GM21367 (cell line): ENCODE results near the gene CENPA.
"Not testable (repeated sequence)": the region's sequence is repeated elsewhere in the genome, so short reads cannot be mapped to it uniquely, and the experiment has no call there.

Experiments
- ATAC-seq: cut with Tn5 transposase; IDR thresholded peaks from one replicate; pipeline ENCODE4 v1.9.1; 2021; ENCODE audit not compliant: unreplicated experiment

CENPA gene

GRCh38 chr2:26759845-26760244, 26.0 kb upstream of the CENPA start:
- no peak for ATAC-seq

- not testable (repeated sequence) for ATAC-seq
Measured at GRCh38 chr2:26760991-26761390, 24.9 kb upstream of the CENPA start.

GRCh38 chr2:26763019-26763418, 22.8 kb upstream of the CENPA start:
- no peak for ATAC-seq

GRCh38 chr2:26764078-26764887, 21.6 kb upstream of the CENPA start, which contains the start of gene SLC35F6:
Gene SLC35F6 (plus strand): TSS chr2:26764284. CDS start chr2:26764350, 66 bp downstream.
- peak; percentile 70 for ATAC-seq

- no peak for ATAC-seq
Measured at GRCh38 chr2:26764906-26765305, 20.9 kb upstream of the CENPA start.

- no peak for ATAC-seq
Measured at GRCh38 chr2:26765475-26766200, 20.2 kb upstream of the CENPA start.

GRCh38 chr2:26767129-26767528, 18.7 kb upstream of the CENPA start:
- ATAC-seq = no peak

- no peak for ATAC-seq
Measured at GRCh38 chr2:26767894-26768487, 17.9 kb upstream of the CENPA start.

GRCh38 chr2:26768759-26769088, 17.1 kb upstream of the CENPA start:
- ATAC-seq = no peak

GRCh38 chr2:26769089-26769761, 16.6 kb upstream of the CENPA start:
- ATAC-seq = no peak

GRCh38 chr2:26770986-26771586, 14.8 kb upstream of the CENPA start:
- no peak for ATAC-seq

- ATAC-seq = no peak
Measured at GRCh38 chr2:26772064-26773001, 13.5 kb upstream of the CENPA start.

- ATAC-seq = no peak
Measured at GRCh38 chr2:26776195-26776800, 9.6 kb upstream of the CENPA start.

GRCh38 chr2:26778098-26778497, 7.8 kb upstream of the CENPA start:
- no peak for ATAC-seq

- no peak for ATAC-seq
Measured at GRCh38 chr2:26778507-26778906, 7.3 kb upstream of the CENPA start.

- no peak for ATAC-seq
Measured at GRCh38 chr2:26780203-26780760, 5.6 kb upstream of the CENPA start.

GRCh38 chr2:26782876-26783704, 2.8 kb upstream of the CENPA start:
- no peak for ATAC-seq

GRCh38 chr2:26784570-26785234, 1.2 kb upstream of the CENPA start:
- no peak for ATAC-seq
